Chondrocyte (in vitro differentiated cells): ENCODE data around the gene MDH2. TPM values are rescaled to one million over a fixed set of nuclear protein-coding genes. Genes with fewer than 3 reads are reported as not detected.
"Not testable (repeated sequence)": the region's sequence is repeated elsewhere in the genome, so short reads cannot be mapped to it uniquely, and the experiment has no call there.

Experiments
- DNase-seq: peaks from one replicate; pipeline ENCODE4 v3.0.0; 2021; ENCODE audit warnings: mixed read lengths, low spot score
- H3K27ac Mint-ChIP-seq: one replicate; pipeline ENCODE4 v1.8.0; 2021; ENCODE audit warnings: mild to moderate bottlenecking, moderate library complexity, mixed read lengths; ENCODE audit not compliant: unreplicated experiment
- H3K27me3 Mint-ChIP-seq: 2 replicates; pipeline ENCODE4 v1.8.0; 2021; ENCODE audit warnings: low read depth, mixed read lengths
- H3K36me3 Mint-ChIP-seq: 2 replicates; pipeline ENCODE4 v1.8.0; 2021; ENCODE audit warnings: low read depth, mixed read lengths
- H3K4me1 Mint-ChIP-seq: 2 replicates; pipeline ENCODE4 v1.8.0; 2021; ENCODE audit warnings: low read depth, mild to moderate bottlenecking, mixed read lengths
- H3K4me3 Mint-ChIP-seq: one replicate; pipeline ENCODE4 v1.8.0; 2021; ENCODE audit warnings: mild to moderate bottlenecking, moderate library complexity, mixed read lengths; ENCODE audit not compliant: unreplicated experiment
- H3K9me3 Mint-ChIP-seq: 2 replicates; pipeline ENCODE4 v1.8.0; 2021; ENCODE audit warnings: low read depth, mixed read lengths
- CTCF ChIP-seq: fragments of 200-600 bp; sonication (generic); IDR thresholded peaks from 2 replicates; pipeline ENCODE4 v1.5.0; 2021; ENCODE audit warnings: antibody characterized with exemption, mild to moderate bottlenecking, moderate library complexity
- total RNA-seq: library from RNA; stranded (reverse); gene quantifications from 3 replicates; pipeline ENCODE4 v1.2.1, GENCODE V29; 2021

The MDH2 gene
- total RNA-seq, 1 donor from 2014 or later: 119 TPM

- Mint-ChIP-seq H3K27me3 (no peaks in the 10 kb centered on the region), H3K4me1 (peaks cover 10% of the 10 kb centered on the region), H3K36me3 (peaks cover 14% of the 10 kb centered on the region), H3K27ac (no peak overlapping the region), H3K9me3 (no peaks in the 10 kb centered on the region), H3K4me3 (no peak overlapping the region)
- TF ChIP-seq CTCF: no peak
- peak; percentile 48 for DNase-seq
These were observed 6.5 kb downstream of the MDH2 start for GRCh38 chr7:76054123-76055120.

- DNase-seq: no peak
- Mint-ChIP-seq H3K9me3 (no peaks in the 10 kb centered on the region), H3K27me3 (no peaks in the 10 kb centered on the region), H3K4me3 (no peak overlapping the region), H3K4me1 (no peaks in the 10 kb centered on the region), H3K36me3 (peaks cover 22% of the 10 kb centered on the region), H3K27ac (no peak overlapping the region)
- no peak for TF ChIP-seq CTCF
These were observed 8.3 kb downstream of the MDH2 start for GRCh38 chr7:76056241-76056640.

- no peaks in the 10 kb centered on the region for H3K27me3 Mint-ChIP-seq
- no peak for DNase-seq
- H3K36me3 Mint-ChIP-seq: peaks cover 30% of the 10 kb centered on the region
- no peak for TF ChIP-seq CTCF
- no peak overlapping the region for H3K27ac Mint-ChIP-seq
- H3K4me3 Mint-ChIP-seq: no peak overlapping the region
- H3K4me1 Mint-ChIP-seq: no peaks in the 10 kb centered on the region
- H3K9me3 Mint-ChIP-seq: no peaks in the 10 kb centered on the region
These were observed 9.4 kb downstream of the MDH2 start for GRCh38 chr7:76057103-76057812.

GRCh38 chr7:76057813-76058145 lies 9.9 kb downstream of the MDH2 start:
- DNase-seq: no peak
- no peaks in the 10 kb centered on the region for H3K4me1 Mint-ChIP-seq
- H3K27me3 Mint-ChIP-seq: no peaks in the 10 kb centered on the region
- TF ChIP-seq CTCF: no peak
- no peak overlapping the region for H3K4me3 Mint-ChIP-seq
- H3K9me3 Mint-ChIP-seq: no peaks in the 10 kb centered on the region
- H3K36me3 Mint-ChIP-seq: peaks cover 31% of the 10 kb centered on the region
- no peak overlapping the region for H3K27ac Mint-ChIP-seq

GRCh38 chr7:76058745-76059144 lies 10.8 kb downstream of the MDH2 start:
- not testable (repeated sequence) for H3K4me1 Mint-ChIP-seq, H3K27me3 Mint-ChIP-seq, H3K4me3 Mint-ChIP-seq, H3K9me3 Mint-ChIP-seq, H3K27ac Mint-ChIP-seq, DNase-seq
- peaks cover 37% of the 10 kb centered on the region for H3K36me3 Mint-ChIP-seq
